GM20431 (cell line): ENCODE results near the gene PDE6B.
"Not testable (repeated sequence)": the region's sequence is repeated elsewhere in the genome, so short reads cannot be mapped to it uniquely, and the experiment has no call there.

Experiments
- in situ Hi-C: fragments of 300-500 bp; cut with MseI, MboI; formaldehyde crosslinking; loops from one replicate; pipeline ENCODE4 v1.15.0; 2020; ENCODE audit warnings: low sequenced_read_pairs; ENCODE audit not compliant: unreplicated experiment

The PDE6B gene

GRCh38 chr4:699816-700580 lies 74.6 kb downstream of the PDE6B start:
- in situ Hi-C loops = no loop called here

- in situ Hi-C loops = no loop called here
Measured at GRCh38 chr4:700587-701264, 75.4 kb downstream of the PDE6B start.

- in situ Hi-C loops = no loop called here
Measured at GRCh38 chr4:702618-703048, 77.3 kb downstream of the PDE6B start.

- in situ Hi-C loops = no loop called here
Measured at GRCh38 chr4:703336-704197, 78.2 kb downstream of the PDE6B start.

- in situ Hi-C loops = no loop called here
Measured at GRCh38 chr4:704198-704891, 79.0 kb downstream of the PDE6B start.

- in situ Hi-C loops = no loop called here
Measured at GRCh38 chr4:704971-705277, 79.6 kb downstream of the PDE6B start.

GRCh38 chr4:705278-706082 lies 80.1 kb downstream of the PDE6B start, which contains the start of gene PCGF3:
TSS of gene PCGF3 (plus strand) at chr4:705832. CDS start at chr4:733681, 27,849 bp downstream.
- in situ Hi-C loops = no loop called here

GRCh38 chr4:706083-706633 lies 80.8 kb downstream of the PDE6B start:
- in situ Hi-C loops = not testable (repeated sequence)

- in situ Hi-C loops = no loop called here
Measured at GRCh38 chr4:706834-707598, 81.6 kb downstream of the PDE6B start.

GRCh38 chr4:707929-708630 lies 82.7 kb downstream of the PDE6B start:
- in situ Hi-C loops = no loop called here

- in situ Hi-C loops = no loop called here
Measured at GRCh38 chr4:708631-708933, 83.2 kb downstream of the PDE6B start.

- in situ Hi-C loops = no loop called here
Measured at GRCh38 chr4:709348-709747, 84.0 kb downstream of the PDE6B start.

GRCh38 chr4:710116-710515 lies 84.7 kb downstream of the PDE6B start:
- in situ Hi-C loops = no loop called here

- in situ Hi-C loops = no loop called here
Measured at GRCh38 chr4:710916-711315, 85.5 kb downstream of the PDE6B start.

- in situ Hi-C loops = no loop called here
Measured at GRCh38 chr4:712093-712492, 86.7 kb downstream of the PDE6B start.

- in situ Hi-C loops = no loop called here
Measured at GRCh38 chr4:712916-713632, 87.7 kb downstream of the PDE6B start.

GRCh38 chr4:714087-714486 lies 88.7 kb downstream of the PDE6B start:
- in situ Hi-C loops = no loop called here
